AG04449 (cell line): ENCODE results near the gene IREB2.

Source experiments
- CTCF ChIA-PET: fragments of 350-600 bp; formaldehyde crosslinking; extraction: SDS; loops from one replicate; lab custom pipeline; 2021; ENCODE audit warnings: antibody characterized with exemption; lab: Yijun Ruan, JAX
- POLR2A ChIA-PET: fragments of 400-600, 350-600 bp; formaldehyde crosslinking; extraction: SDS; loops from one replicate; lab custom pipeline; 2020; ENCODE audit warnings: antibody characterized with exemption, inconsistent platforms; lab: Yijun Ruan, JAX
- DNase-seq: peaks from one replicate; pipeline ENCODE4 v3.0.0-alpha.2; 2010; ENCODE audit warnings: low read depth, low spot score
- H3K4me3 ChIP-seq: 2 replicates; pipeline ENCODE4 v1.5.1; 2011; ENCODE audit warnings: low read depth, mild to moderate bottlenecking, control low read depth, low read length
- CTCF ChIP-seq: IDR thresholded peaks from one replicate; pipeline ENCODE4 v1.5.1; 2011; ENCODE audit warnings: mild to moderate bottlenecking, moderate library complexity, low read length, control low read depth, inconsistent platforms; ENCODE audit not compliant: insufficient read depth; ENCODE audit errors: missing control alignments

The IREB2 gene

GRCh38 chr15:78540871-78541743, 103.1 kb downstream of the IREB2 start:
- DNase-seq = no peak
- POLR2A ChIA-PET = interaction anchor here (0.9 to 2.1 kb wide), 4 partner anchors 9 to 103 kb away, joined by 3 to 14 read pairs (median 4); partner anchors contain the start of genes CHRNA5, HYKK and IREB2
- CTCF ChIA-PET = interaction anchor here (0.9 to 1.2 kb wide), 4 partner anchors 11 to 169 kb away, joined by 3 to 6 read pairs (median 3); no protein-coding TSS in a partner anchor
- no peak for TF ChIP-seq CTCF
- peak overlapping the region; percentile 94 for H3K4me3 ChIP-seq

GRCh38 chr15:78541744-78542034, 103.7 kb downstream of the IREB2 start:
- no peak for TF ChIP-seq CTCF
- ChIA-PET POLR2A (interaction anchor here (2.1 kb wide), 1 partner anchor 104 kb away, joined by 14 read pairs; the partner anchor contains the start of gene IREB2), CTCF (interaction anchor here (0.9 to 1.0 kb wide), 2 partner anchors 10 to 19 kb away, joined by 3 read pairs; no protein-coding TSS in a partner anchor)
- DNase-seq = no peak
- peak overlapping the region; percentile 94 for H3K4me3 ChIP-seq

- no peak for DNase-seq
- H3K4me3 ChIP-seq = no peak overlapping the region
- ChIA-PET CTCF (no interaction called here), POLR2A (no interaction called here)
- TF ChIP-seq CTCF = no peak
Measured at GRCh38 chr15:78542647-78543046, 104.6 kb downstream of the IREB2 start.

- DNase-seq = no peak
- TF ChIP-seq CTCF = no peak
- H3K4me3 ChIP-seq = no peak overlapping the region
- ChIA-PET POLR2A (interaction anchor here (1.2 kb wide), 2 partner anchors 9 to 10 kb away, joined by 3 read pairs; no protein-coding TSS in a partner anchor), CTCF (interaction anchor here (1.1 to 1.5 kb wide), 2 partner anchors 16 to 90 kb away, joined by 3 to 4 read pairs; partner anchors contain the start of gene CHRNA5)
Measured at GRCh38 chr15:78550194-78550593, 112.2 kb downstream of the IREB2 start.

DNA sequence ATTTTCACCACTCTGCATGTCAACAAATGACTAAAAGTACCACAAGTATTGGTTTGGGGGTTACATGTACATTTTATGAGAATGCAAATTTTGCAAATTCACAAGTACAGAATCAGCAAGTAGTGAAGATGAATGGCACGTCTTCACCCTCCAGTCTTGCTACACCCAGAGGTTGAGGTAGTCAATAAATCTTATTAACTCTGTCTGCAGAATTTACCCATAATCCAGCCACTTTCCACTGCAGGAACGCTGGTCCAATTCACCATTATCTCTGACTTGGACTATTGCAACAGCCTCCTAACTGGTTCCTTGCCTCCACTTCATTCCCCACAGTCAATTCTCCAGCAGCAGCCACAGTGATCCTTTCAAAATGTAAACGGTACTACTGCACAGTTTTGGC, 112.8 kb downstream of the IREB2 start:
- CTCF ChIA-PET = interaction anchor here (1.5 to 1.8 kb wide), 2 partner anchors 15 to 89 kb away, joined by 4 to 7 read pairs; partner anchors contain the start of gene CHRNA5
- H3K4me3 ChIP-seq = no peak overlapping the region
- POLR2A ChIA-PET = no interaction called here
- no peak for TF ChIP-seq CTCF
- no peak for DNase-seq
